Testis (tissue), 2 donors: ENCODE results near the gene FAXC.
"Not testable (repeated sequence)": the region's sequence is repeated elsewhere in the genome, so short reads cannot be mapped to it uniquely, and the experiment has no call there.

Experiments used
- POLR2A ChIP-seq: fragments of 450-650 bp; IDR thresholded peaks from one replicate; pipeline ENCODE4 v1.6.1; 2017; ENCODE audit warnings: antibody characterized with exemption, mild to moderate bottlenecking, moderate library complexity
- TF ChIP-seq, protein P1 (sequence below), 3 experiments: fragments of 450-650 bp in 2 of 3; fragments of 200-600 bp in 1 of 3; sonication (generic) in 1 of 3; IDR thresholded peaks; one replicate each; pipeline ENCODE4 v1.5.1; 2016 to 2019; ENCODE audit warnings: antibody characterized with exemption in 3 of 3, mild to moderate bottlenecking in 2 of 3, moderate library complexity in 1 of 3

DNA sequence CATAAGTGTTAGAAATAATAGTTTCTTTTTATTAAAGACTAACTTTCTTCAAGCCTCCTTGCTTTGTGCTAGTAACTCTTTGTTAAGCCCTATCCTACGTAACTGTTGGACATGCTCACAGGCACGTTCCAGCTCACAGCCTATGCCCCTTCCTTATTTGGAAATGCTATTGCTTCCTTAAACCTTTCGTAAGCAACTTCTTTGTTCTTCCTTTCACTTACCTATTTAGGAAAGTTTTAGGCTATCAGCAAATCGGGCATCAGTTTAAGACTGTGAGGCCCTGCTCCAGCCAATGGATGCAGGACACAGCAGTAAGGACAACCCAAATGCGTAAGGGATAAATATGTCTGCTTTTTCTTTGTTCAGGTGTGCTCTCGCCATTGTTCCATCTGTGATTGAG lies 14.2 kb downstream of the FAXC start:
- TF ChIP-seq, protein P1, sequence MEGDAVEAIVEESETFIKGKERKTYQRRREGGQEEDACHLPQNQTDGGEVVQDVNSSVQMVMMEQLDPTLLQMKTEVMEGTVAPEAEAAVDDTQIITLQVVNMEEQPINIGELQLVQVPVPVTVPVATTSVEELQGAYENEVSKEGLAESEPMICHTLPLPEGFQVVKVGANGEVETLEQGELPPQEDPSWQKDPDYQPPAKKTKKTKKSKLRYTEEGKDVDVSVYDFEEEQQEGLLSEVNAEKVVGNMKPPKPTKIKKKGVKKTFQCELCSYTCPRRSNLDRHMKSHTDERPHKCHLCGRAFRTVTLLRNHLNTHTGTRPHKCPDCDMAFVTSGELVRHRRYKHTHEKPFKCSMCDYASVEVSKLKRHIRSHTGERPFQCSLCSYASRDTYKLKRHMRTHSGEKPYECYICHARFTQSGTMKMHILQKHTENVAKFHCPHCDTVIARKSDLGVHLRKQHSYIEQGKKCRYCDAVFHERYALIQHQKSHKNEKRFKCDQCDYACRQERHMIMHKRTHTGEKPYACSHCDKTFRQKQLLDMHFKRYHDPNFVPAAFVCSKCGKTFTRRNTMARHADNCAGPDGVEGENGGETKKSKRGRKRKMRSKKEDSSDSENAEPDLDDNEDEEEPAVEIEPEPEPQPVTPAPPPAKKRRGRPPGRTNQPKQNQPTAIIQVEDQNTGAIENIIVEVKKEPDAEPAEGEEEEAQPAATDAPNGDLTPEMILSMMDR (IDR thresholded peaks at IDR 0.05): not testable (repeated sequence)
- not testable (repeated sequence) for TF ChIP-seq POLR2A
